HepG2 (cell line): Measurements from ENCODE around the gene ZNF655. TPM values are rescaled to one million over a fixed set of nuclear protein-coding genes. Genes with fewer than 3 reads are reported as not detected.

Experiments
- FOXP1 ChIP-seq, 2 experiments: fragments of 450-650 bp in 1 of 2; IDR thresholded peaks; 2 replicates each; pipeline ENCODE4 v1.6.1; 2017 to 2018; ENCODE audit warnings: antibody characterized with exemption in 1 of 2
- FOXP4 ChIP-seq: sonication (generic); formaldehyde crosslinking; IDR thresholded peaks from 2 replicates; pipeline ENCODE4 v1.4.0; 2020; ENCODE audit warnings: missing genetic modification reagents
- GABPB1 ChIP-seq: IDR thresholded peaks from 2 replicates; pipeline ENCODE4 v1.6.1; 2016; ENCODE audit warnings: mild to moderate bottlenecking, missing genetic modification reagents, moderate library complexity, missing compliant biosample characterization
- GATAD1 ChIP-seq: IDR thresholded peaks from 2 replicates; pipeline ENCODE4 v1.6.1; 2016; ENCODE audit warnings: missing genetic modification reagents, missing compliant biosample characterization
- HCFC1 ChIP-seq: fragments of 150-350 bp; IDR thresholded peaks from 2 replicates; pipeline ENCODE4 v1.6.1; 2014; ENCODE audit warnings: low read depth, low read length
- IRF2 ChIP-seq: IDR thresholded peaks from 2 replicates; pipeline ENCODE4 v1.6.1; 2018; ENCODE audit warnings: missing genetic modification reagents, missing compliant biosample characterization
- SATB2 ChIP-seq: sonication (generic); formaldehyde crosslinking; IDR thresholded peaks from 2 replicates; pipeline ENCODE4 v1.5.0; 2020; ENCODE audit warnings: missing genetic modification reagents
- SIN3A ChIP-seq: IDR thresholded peaks from 2 replicates; pipeline ENCODE4 v1.6.1; 2011; ENCODE audit warnings: low read depth, mild to moderate bottlenecking, control low read depth, low read length, borderline replicate concordance
- SMYD3 ChIP-seq: sonication (generic); formaldehyde crosslinking; IDR thresholded peaks from 2 replicates; pipeline ENCODE4 v1.8.1; 2023; ENCODE audit warnings: mild to moderate bottlenecking, missing genetic modification reagents
- SP5 ChIP-seq: IDR thresholded peaks from 2 replicates; pipeline ENCODE4 v1.6.1; 2016; ENCODE audit warnings: low read depth, borderline replicate concordance
- TGIF2 ChIP-seq: IDR thresholded peaks from 2 replicates; pipeline ENCODE4 v1.6.1; 2016; ENCODE audit warnings: control low read depth, missing compliant biosample characterization
- THAP9 ChIP-seq: sonication (generic); formaldehyde crosslinking; IDR thresholded peaks from 2 replicates; pipeline ENCODE4; 2020; ENCODE audit warnings: missing genetic modification reagents, mild to moderate bottlenecking, borderline replicate concordance
- ZBTB38 ChIP-seq: sonication (generic); formaldehyde crosslinking; IDR thresholded peaks from 2 replicates; pipeline ENCODE4 v1.5.1; 2020; ENCODE audit warnings: mild to moderate bottlenecking, missing genetic modification reagents
- ZNF136 ChIP-seq: sonication (generic); formaldehyde crosslinking; IDR thresholded peaks from 2 replicates; pipeline ENCODE4 v1.8.1; 2022; ENCODE audit warnings: low read depth, mild to moderate bottlenecking, moderate library complexity, missing genetic modification reagents
- ZNF205 ChIP-seq: IDR thresholded peaks from 2 replicates; pipeline ENCODE4 v1.6.1; 2018; ENCODE audit warnings: missing biosample characterization, missing genetic modification reagents
- ZNF44 ChIP-seq: sonication (generic); formaldehyde crosslinking; IDR thresholded peaks from 2 replicates; pipeline ENCODE4 v1.5.1; 2020; ENCODE audit warnings: mild to moderate bottlenecking, missing genetic modification reagents
- ZNF556 ChIP-seq: sonication (generic); formaldehyde crosslinking; IDR thresholded peaks from 2 replicates; pipeline ENCODE4 v1.4.0; 2020; ENCODE audit warnings: mild to moderate bottlenecking, missing genetic modification reagents, borderline replicate concordance
- ZNF577 ChIP-seq: sonication (generic); formaldehyde crosslinking; IDR thresholded peaks from 2 replicates; pipeline ENCODE4 v1.4.0; 2020; ENCODE audit warnings: mild to moderate bottlenecking, low read depth, missing genetic modification reagents, borderline replicate concordance
- polyA plus RNA-seq, 8 experiments: library from polyadenylated mRNA; depleted of rRNA in 3 of 8; stranded (reverse) in 7 of 8; unstranded in 1 of 8; fragments of >200 nt; fragmentation: Illumina TruSeq in 4 of 8; extraction: Trizol in 4 of 8; gene quantifications; 2 replicates each; pipeline versions ENCODE4 v1.2.1 to v1.2.3, GENCODE V29; 2011 to 2016; ENCODE audit warnings: low read depth in 4 of 8, missing spikeins in 1 of 8, mixed read lengths in 1 of 8; ENCODE audit not compliant: insufficient read depth in 1 of 8
- total RNA-seq, 5 experiments: library from RNA; depleted of rRNA; stranded (reverse); fragments of >200 nt; fragmentation: Illumina TruSeq; extraction: Trizol; gene quantifications; 2 replicates each; pipeline ENCODE4 v1.2.3, GENCODE V29; 2016; ENCODE audit warnings: low read depth in 1 of 5
- TF ChIP-seq, protein P1 (sequence below): sonication (generic); formaldehyde crosslinking; conservative IDR thresholded peaks from 2 replicates; pipeline ENCODE4 v1.4.0; 2020; ENCODE audit warnings: missing genetic modification reagents
- TF ChIP-seq, protein P2 (sequence below): sonication (generic); formaldehyde crosslinking; IDR thresholded peaks from 2 replicates; pipeline ENCODE4 v1.4.0; 2020; ENCODE audit warnings: missing genetic modification reagents
- TF ChIP-seq, protein P3 (sequence below): sonication (generic); formaldehyde crosslinking; IDR thresholded peaks from 2 replicates; pipeline ENCODE4 v1.5.1; 2020; ENCODE audit warnings: missing genetic modification reagents, mild to moderate bottlenecking, borderline replicate concordance

Gene ZNF655
- total and polyA plus RNA-seq, 2 of the 13 experiments (the other 11 are each of a cell fraction or from before 2014, with no cell fraction given) = 53.4 to 75.6 TPM

DNA sequence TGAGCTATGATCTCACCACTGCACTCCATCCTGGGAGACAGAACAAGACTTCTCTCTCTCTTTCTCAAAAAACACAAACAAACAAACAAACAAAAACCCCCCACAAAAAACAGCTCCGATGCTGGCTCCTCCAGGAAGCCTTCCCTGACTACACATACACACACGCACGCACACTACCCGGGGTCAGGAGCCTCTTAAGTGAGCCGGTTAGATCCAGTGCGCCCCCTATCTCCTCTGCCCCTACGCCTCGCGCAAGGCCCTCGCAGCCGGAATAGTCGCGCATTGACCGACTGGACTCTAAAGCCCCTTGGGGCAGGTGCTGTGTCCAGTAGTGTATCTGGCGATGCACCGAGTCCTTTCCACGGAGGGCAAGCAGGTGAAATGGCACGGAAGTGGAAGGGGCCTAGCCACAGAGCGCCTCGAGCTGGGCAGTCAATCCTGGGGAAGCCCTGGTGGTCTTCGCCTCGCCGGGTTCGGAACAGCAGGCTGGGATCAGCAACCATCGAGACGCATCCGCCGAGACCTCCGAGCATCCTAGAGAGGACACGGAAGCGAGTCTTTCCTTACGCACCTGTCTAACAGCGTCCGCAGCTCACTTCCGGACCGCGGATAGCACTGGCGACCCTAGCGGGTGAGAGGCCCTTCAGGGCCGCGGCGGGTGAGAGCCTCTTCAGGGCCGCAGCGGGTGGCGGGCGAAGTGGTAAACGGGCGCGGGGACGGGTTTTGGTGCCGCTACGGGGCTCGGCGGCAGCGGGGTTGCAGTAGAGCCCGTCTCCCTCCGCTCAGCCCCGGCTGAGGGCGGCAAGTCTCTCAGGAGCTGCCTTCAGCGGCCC is 58.1 kb downstream of the ZNF655 start, which contains the start of gene ZSCAN25 (continued):
- TF ChIP-seq, protein P1, sequence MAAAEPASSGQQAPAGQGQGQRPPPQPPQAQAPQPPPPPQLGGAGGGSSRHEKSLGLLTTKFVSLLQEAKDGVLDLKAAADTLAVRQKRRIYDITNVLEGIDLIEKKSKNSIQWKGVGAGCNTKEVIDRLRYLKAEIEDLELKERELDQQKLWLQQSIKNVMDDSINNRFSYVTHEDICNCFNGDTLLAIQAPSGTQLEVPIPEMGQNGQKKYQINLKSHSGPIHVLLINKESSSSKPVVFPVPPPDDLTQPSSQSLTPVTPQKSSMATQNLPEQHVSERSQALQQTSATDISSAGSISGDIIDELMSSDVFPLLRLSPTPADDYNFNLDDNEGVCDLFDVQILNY (CRISPR knock-in tag) = peak; percentile 62; the same call in 1 of the 2 replicates
- TF ChIP-seq FOXP1 (IDR thresholded peaks at IDR 0.05) (no peak), FOXP1 (CRISPR knock-in tag; IDR thresholded peaks at IDR 0.05) (0 out of 2 replicates have a peak, but pooled peaks have one; percentile 0), ZNF205 (CRISPR knock-in tag) (0 out of 2 replicates have a peak, but pooled peaks have one; percentile 59), ZNF136 (CRISPR knock-in tag) (peak; percentile 94; the same call in 1 of the 2 replicates), THAP9 (CRISPR knock-in tag) (peak; percentile 90), ZNF577 (CRISPR knock-in tag) (no peak; the same call in 1 of the 2 replicates), IRF2 (peak; percentile 95), SMYD3 (CRISPR knock-in tag) (0 out of 2 replicates have a peak, but pooled peaks have one; percentile 80), FOXP4 (CRISPR knock-in tag) (no peak; the same call in 1 of the 2 replicates), ZBTB38 (CRISPR knock-in tag) (no peak), ZNF556 (peak; percentile 82; the same call in 1 of the 2 replicates), HCFC1 (peak; percentile 69), SIN3A (peak; percentile 76; the same call in 1 of the 2 replicates), GATAD1 (CRISPR knock-in tag) (peak; percentile 99), TGIF2 (CRISPR knock-in tag) (peak; percentile 87), SATB2 (CRISPR knock-in tag) (peak; percentile 92), SP5 (no peak), ZNF44 (CRISPR knock-in tag) (peak; percentile 82; the same call in 1 of the 2 replicates), GABPB1 (peak; percentile 99)
- TF ChIP-seq, protein P2, sequence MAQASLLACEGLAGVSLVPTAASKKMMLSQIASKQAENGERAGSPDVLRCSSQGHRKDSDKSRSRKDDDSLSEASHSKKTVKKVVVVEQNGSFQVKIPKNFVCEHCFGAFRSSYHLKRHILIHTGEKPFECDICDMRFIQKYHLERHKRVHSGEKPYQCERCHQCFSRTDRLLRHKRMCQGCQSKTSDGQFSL (CRISPR knock-in tag) = peak; percentile 71; the same call in 1 of the 2 replicates
- TF ChIP-seq, protein P3, sequence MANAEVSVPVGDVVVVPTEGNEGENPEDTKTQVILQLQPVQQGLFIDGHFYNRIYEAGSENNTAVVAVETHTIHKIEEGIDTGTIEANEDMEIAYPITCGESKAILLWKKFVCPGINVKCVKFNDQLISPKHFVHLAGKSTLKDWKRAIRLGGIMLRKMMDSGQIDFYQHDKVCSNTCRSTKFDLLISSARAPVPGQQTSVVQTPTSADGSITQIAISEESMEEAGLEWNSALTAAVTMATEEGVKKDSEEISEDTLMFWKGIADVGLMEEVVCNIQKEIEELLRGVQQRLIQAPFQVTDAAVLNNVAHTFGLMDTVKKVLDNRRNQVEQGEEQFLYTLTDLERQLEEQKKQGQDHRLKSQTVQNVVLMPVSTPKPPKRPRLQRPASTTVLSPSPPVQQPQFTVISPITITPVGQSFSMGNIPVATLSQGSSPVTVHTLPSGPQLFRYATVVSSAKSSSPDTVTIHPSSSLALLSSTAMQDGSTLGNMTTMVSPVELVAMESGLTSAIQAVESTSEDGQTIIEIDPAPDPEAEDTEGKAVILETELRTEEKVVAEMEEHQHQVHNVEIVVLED (CRISPR knock-in tag) = peak; percentile 99
